Glutamatergic neuron (in vitro differentiated cells): ENCODE data around the gene MYRF. TPM values are rescaled to one million over a fixed set of nuclear protein-coding genes. Genes with fewer than 3 reads are reported as not detected.

Experiments
- DNase-seq: peaks from one replicate; pipeline ENCODE4 v3.0.0; 2022
- H3K27ac Mint-ChIP-seq: one replicate; pipeline ENCODE4 v1.8.0; 2020; ENCODE audit warnings: mild to moderate bottlenecking, mixed read lengths, inconsistent platforms; ENCODE audit not compliant: unreplicated experiment
- H3K27me3 Mint-ChIP-seq: one replicate; pipeline ENCODE4 v1.8.0; 2020; ENCODE audit warnings: mild to moderate bottlenecking, moderate library complexity, mixed read lengths, inconsistent platforms; ENCODE audit not compliant: unreplicated experiment
- H3K36me3 Mint-ChIP-seq: one replicate; pipeline ENCODE4 v1.8.0; 2020; ENCODE audit warnings: mild to moderate bottlenecking, mixed read lengths, inconsistent platforms; ENCODE audit not compliant: unreplicated experiment
- H3K4me1 Mint-ChIP-seq: one replicate; pipeline ENCODE4 v1.8.0; 2020; ENCODE audit warnings: mild to moderate bottlenecking, low read depth, mixed read lengths, inconsistent platforms; ENCODE audit not compliant: unreplicated experiment
- H3K4me3 Mint-ChIP-seq: one replicate; pipeline ENCODE4 v1.8.0; 2020; ENCODE audit warnings: mild to moderate bottlenecking, mixed read lengths, inconsistent platforms; ENCODE audit not compliant: unreplicated experiment
- H3K9me3 Mint-ChIP-seq: one replicate; pipeline ENCODE4 v1.8.0; 2020; ENCODE audit warnings: mild to moderate bottlenecking, moderate library complexity, mixed read lengths, inconsistent platforms; ENCODE audit not compliant: unreplicated experiment
- CTCF ChIP-seq: fragments of 200-600 bp; sonication (generic); IDR thresholded peaks from one replicate; pipeline ENCODE4 v1.5.0; 2021; ENCODE audit not compliant: partially characterized antibody, unreplicated experiment
- total RNA-seq: library from RNA; stranded (reverse); fragmentation: NEBNext Ultra II Directional; extraction: Animal tissue kit (Norgen Biotek cat#: 25700); gene quantifications from one replicate; pipeline ENCODE4 v1.2.1, GENCODE V29; 2021; ENCODE audit not compliant: unreplicated experiment

MYRF gene
- total RNA-seq, 1 donor from 2014 or later, result 0.29 TPM

GRCh38 chr11:61834278-61835048 lies 82.0 kb downstream of the MYRF start:
- no peak for TF ChIP-seq CTCF
- peak; percentile 43 for DNase-seq
- Mint-ChIP-seq H3K4me1 (peaks cover 46% of the 10 kb centered on the region), H3K4me3 (peak overlapping the region; percentile 83), H3K9me3 (peaks cover 10% of the 10 kb centered on the region), H3K36me3 (peaks cover under 1% of the 10 kb centered on the region), H3K27me3 (peaks cover 15% of the 10 kb centered on the region), H3K27ac (peak overlapping the region; percentile 94)

- H3K4me1 Mint-ChIP-seq, result peaks cover 38% of the 10 kb centered on the region
- DNase-seq, result no peak
- H3K4me3 Mint-ChIP-seq, result no peak overlapping the region
- peaks cover 8% of the 10 kb centered on the region for H3K36me3 Mint-ChIP-seq
- TF ChIP-seq CTCF, result no peak
- peaks cover 13% of the 10 kb centered on the region for H3K27me3 Mint-ChIP-seq
- H3K9me3 Mint-ChIP-seq, result peaks cover 15% of the 10 kb centered on the region
- H3K27ac Mint-ChIP-seq, result no peak overlapping the region
Observed at GRCh38 chr11:61836193-61836592, 83.8 kb downstream of the MYRF start.

GRCh38 chr11:61837411-61838005 lies 85.1 kb downstream of the MYRF start:
- H3K4me1 Mint-ChIP-seq, result peaks cover 28% of the 10 kb centered on the region
- peaks cover 8% of the 10 kb centered on the region for H3K36me3 Mint-ChIP-seq
- H3K27ac Mint-ChIP-seq, result no peak overlapping the region
- H3K27me3 Mint-ChIP-seq, result peaks cover 12% of the 10 kb centered on the region
- DNase-seq, result no peak
- TF ChIP-seq CTCF, result no peak
- no peak overlapping the region for H3K4me3 Mint-ChIP-seq
- H3K9me3 Mint-ChIP-seq, result peaks cover 15% of the 10 kb centered on the region

Other genes starting within 250 kb of the MYRF start
- 8.2 TPM for gene LRRC10B, start 243.9 kb upstream of the MYRF start, total RNA-seq
- gene SYT7, start 171.6 kb upstream of the MYRF start, total RNA-seq, result 93.6 TPM
- 9.6 TPM for gene DAGLA, start 72.2 kb upstream of the MYRF start, total RNA-seq
- 82.7 TPM for gene TMEM258, start 40.0 kb downstream of the MYRF start, total RNA-seq
- gene FEN1, start 40.3 kb downstream of the MYRF start, total RNA-seq, result 15.2 TPM
- gene FADS1, start 64.4 kb downstream of the MYRF start, total RNA-seq, result 155 TPM
- 701 TPM for gene FADS2, start 75.7 kb downstream of the MYRF start, total RNA-seq
- gene FADS3, start 138.9 kb downstream of the MYRF start, total RNA-seq, result 9.7 TPM
- gene RAB3IL1, start 164.9 kb downstream of the MYRF start, total RNA-seq, result 1.3 TPM
- 4.6 TPM for gene BEST1, start 197.7 kb downstream of the MYRF start, total RNA-seq
- 885 TPM for gene FTH1, start 215.0 kb downstream of the MYRF start, total RNA-seq